Fibroblast of skin of scalp (primary cell): ENCODE results near the gene EIF2S3.
"Not testable (repeated sequence)": the region's sequence is repeated elsewhere in the genome, so short reads cannot be mapped to it uniquely, and the experiment has no call there.

ENCODE experiments used
- DNase-seq: peaks from one replicate; pipeline ENCODE4 v3.0.0-alpha.2; 2013

EIF2S3 gene

DNA sequence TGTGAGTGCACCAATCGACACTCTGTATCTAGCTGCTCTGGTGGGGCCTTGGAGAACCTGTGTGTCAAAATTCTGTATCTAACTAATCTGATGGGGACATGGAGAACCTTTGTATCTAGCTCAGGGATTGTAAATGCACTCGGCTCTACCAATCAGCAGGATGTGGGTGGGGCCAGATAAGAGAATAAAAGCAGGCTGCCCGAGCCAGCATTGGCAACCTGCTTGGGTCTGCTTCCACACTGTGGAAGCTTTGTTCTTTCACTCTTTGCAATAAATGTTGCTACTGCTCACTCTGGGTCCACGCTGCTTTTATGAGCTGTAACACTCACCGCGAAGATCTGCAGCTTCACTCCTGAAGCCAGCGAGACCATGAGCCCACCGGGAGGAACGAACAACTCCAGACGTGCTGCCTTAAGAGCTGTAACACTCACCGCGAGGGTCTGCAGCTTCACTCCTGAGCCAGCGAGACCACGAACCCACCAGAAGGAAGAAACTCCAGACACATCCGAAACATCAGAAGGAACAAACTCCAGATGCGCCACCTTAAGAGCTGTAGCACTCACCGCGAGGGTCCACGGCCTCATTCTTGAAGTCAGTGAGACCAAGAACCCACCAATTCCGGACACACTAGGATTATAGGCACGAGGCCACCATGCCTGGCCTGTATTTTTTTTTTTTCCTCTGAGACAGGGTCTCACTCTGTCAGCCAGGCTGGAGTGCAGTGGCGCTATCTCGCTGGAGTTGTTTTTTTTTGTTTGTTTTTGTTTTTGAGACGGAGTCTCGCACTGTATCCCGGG, 4.0 kb upstream of the EIF2S3 start:
- not testable (repeated sequence) for DNase-seq

DNA sequence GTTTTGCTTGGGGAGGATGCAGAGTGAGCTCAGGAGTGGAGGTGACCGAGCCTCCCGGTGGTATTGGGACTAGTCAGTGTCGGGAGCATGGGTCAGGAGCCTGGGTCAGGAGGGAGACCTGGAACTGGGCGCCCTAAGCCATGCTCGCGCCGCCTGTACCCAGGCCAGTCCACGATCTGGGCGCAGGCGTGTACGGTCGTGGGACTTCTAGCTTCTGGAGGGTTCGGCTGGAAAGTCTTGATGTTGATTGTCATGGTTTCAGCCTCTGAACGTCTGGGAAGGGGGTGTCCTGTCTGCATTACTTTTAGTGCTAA, 244 bp downstream of the EIF2S3 start:
- DNase-seq: no peak

DNA sequence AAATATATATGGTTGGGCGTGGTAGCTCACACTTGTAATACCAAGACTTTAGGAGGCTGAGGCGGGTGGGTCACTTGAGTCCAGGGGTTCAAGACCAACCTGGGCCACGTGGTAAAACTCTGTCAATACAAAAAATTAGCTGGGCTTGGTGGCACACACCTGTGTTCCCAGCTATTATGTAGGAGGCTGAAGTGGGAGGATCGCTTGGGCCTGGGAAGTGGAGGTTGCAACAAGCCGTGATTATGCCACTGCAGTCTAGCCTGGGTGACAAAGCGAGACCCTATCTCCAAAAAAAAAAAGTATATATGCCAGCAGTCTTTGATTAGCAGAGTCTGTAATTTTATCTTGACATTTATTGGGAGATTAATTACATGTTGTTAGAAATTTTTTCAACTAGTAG, 8.7 kb downstream of the EIF2S3 start:
- no peak for DNase-seq

DNA sequence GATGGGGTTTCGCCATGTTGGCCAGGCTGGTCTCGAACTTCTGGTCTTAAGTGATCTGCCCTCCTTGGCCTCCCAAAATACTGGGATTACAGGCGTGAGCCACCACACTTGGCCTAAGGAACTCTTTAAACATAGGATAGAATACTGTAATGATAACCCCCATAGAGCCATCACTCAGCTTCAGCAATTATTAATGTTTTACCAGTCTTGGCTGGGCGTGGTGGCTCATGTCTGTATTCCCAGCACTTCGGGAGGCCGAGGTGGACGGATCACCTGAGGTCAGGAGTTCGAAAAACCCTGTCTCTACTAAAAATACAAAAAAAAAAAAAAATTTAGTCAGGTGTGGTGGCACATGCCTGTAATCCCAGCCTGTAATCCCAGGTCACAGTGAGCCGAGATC, 15.1 kb downstream of the EIF2S3 start:
- no peak for DNase-seq

DNA sequence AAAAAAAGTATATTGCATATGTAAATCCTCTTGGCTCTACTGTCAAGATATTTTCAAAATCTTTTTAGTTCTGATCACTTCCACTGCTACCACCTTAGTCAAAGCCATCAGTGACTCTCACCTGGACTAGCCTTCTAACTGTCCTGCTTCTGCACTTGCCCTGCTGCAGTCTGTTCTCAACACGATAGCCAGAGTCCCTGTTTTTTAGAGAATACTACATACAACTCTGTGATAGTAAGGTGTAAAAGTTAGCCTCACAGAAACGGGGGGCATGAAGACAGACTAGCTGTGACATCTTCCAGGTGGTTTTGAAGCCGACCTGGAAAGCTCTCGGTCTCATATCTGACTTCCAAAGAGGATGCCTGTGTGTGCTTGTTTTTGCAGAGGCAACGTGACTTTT, 24.7 kb downstream of the EIF2S3 start:
- no peak for DNase-seq

DNA sequence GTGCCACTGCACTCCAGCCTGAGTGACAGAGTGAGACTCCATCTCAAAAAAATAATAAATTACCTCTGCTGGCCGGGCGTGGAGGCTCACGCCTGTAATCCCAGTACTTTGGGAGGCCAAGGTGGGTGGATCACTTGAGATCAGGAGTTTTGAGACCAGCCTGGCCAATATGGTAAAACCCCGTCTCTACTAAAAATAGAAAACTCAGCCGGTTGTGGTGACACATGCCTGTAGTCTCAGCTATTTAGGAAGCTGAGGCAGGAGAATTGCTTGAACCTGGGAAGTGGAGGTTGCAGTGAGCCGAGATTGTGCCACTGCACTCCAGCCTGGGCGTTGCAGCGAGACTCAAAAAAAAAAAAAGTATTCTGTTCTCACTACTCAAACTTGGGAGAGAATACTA, 25.5 kb downstream of the EIF2S3 start:
- not testable (repeated sequence) for DNase-seq

DNA sequence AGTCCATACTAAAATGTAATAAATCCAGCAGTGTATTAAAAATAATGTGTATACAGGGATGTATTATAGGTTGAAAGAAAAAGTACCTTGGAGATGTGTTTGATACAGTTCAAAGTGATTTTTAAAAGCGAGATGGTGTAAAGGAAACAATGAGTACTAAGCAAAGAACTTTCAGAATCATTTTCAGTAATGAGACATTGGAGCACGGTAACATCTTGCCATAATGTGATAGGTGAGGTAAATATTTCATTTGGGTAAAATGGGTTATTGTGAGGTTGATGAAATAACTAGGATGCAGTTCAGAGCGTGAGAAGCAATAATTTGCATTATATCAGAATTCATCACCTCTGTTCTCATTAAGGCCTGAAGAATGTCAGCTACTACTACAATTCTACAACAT, 25.9 kb downstream of the EIF2S3 start:
- DNase-seq: no peak

DNA sequence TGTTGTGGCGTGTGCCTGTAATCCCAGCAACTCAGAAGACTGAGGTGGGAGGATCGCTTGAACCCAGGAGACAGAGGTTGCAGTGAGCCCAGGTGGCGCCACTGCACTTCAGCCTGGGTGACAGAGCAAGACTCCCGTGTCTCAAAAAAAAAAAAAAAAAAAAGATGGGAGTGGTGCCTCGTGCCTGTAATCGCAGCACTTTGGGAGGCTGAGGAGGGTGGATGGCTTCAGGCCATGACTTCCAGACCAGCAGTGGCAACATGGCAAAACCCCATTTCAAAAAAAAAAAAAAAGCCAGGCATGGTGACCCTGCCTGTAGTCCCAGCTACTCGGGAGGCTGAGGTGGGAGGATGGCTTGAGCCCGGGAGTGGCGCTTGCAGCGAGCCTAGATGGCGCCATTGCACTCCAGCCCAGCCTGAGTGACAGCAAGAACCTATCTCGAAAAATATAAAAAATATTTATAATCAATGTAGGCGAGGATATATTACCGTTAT, 27.0 kb downstream of the EIF2S3 start:
- peak; percentile 63 for DNase-seq

DNA sequence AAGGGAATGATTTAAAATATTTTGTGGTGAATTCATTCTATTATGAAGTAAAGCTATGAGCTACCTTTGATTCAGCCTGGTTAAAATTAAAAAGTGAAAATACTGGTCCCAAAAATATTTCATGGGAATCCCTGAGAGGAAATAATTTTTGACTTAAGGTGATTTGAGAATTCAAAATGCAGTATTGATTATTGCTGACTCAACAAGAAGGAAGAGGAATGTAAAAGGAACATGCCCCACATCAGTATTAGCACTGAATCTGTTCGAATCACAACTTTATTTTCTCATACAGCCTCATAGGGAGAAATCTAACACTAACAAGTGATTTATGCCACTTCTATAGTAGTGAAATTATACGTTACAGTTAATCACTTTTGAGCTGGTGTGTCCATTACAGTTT, 27.7 kb downstream of the EIF2S3 start:
- DNase-seq: no peak

DNA sequence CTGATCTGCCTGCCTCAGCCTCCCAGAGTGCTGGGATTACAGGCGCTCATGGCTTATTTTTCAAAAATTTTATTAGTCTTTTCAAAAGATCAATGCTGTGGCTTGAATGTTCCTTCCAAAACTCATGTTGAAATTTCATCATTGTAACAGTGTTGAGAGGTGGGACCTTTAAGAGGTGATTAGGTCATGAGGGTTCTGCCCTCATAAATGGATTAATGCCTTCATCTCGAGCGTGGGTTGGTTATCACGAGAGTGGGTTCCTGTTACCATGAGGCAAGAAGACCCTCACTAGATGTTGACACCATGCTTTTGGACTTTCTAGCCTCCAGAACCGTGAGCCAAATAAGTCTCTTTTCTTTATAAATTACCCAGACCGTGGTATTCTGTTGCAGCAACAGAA, 30.3 kb downstream of the EIF2S3 start:
- no peak for DNase-seq

DNA sequence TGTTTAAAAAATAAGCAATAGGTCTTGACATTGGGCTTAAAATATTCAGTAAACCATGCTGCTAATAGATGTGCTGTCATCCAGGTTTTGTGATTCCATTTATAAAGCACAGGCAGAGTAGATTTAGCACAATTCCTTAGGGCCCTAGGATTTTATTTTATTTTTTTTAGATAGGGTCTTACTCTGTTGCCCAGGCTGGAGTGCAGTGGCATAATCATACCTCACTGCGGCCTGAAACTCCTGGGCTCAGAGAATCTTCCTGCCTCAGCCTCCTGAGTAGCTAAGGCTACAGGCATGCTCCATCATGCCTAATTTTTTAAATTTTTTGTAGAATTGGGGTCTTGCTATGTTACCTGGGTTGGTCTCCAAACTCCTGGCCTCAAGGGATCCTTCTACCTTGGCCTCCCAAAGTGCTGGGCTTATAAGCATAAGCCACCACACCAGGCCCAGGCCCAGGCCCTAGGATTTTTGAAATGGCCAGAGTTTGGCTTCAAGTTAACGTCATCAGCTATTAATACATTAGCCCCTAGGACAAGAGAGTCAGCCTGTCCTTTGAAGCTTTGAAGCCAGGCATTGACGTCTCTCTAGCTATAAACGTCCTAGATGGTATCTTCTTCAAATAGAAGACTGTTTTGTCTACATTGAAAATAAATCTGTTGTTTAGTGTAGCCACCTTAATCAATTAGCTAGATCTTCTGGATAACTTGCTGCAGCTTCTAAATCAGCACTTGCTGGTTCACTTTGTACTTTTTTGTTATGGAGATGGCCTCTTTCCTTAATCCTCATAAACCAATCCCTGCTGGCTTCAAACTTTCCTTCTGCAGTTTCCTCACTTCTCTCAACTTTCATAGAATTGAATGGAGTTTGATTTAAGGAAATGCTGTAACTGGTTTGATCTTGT, 35.8 kb downstream of the EIF2S3 start:
- no peak for DNase-seq

DNA sequence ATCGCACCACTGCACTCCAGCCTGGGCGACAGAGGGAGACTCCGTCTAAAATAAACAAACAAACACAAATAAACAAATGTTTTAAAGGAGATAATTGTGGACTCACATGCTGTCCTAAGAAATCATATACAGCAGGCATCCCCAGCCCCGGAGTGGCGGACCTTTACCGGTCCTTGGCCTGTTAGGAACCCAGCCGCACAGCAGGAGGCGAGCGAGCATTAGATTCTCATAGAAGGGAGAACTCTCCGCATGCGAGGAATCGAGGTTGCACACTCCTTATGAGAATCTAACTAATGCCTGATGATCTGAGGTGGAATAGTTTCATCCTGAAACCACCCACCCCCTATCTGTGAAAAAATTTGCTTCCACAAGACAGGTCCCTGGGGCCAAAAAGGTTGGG, 39.0 kb downstream of the EIF2S3 start:
- DNase-seq: no peak

DNA sequence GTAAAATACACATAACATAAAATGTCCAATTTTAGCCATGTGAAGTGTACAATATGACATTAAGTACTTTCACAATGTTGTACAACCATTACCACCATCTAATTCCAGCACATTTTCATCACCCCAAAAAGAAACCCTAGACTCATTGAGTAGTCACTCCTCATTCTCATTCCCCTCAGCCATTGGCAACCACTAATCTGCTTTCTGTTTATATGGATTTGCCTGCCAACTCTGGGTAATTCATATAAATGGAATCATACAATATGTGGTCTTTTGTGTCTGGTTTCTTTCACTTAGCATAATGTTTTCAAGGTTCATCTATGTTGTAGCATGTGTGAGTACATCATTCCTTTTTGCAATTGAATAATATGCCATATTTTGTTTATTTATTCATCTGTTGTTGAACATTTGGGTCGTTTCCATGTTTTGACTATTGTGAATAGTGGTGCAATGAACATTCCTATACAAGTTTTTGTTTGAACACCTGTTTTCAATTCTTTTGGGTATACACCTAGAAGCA, 43.0 kb downstream of the EIF2S3 start:
- no peak for DNase-seq

DNA sequence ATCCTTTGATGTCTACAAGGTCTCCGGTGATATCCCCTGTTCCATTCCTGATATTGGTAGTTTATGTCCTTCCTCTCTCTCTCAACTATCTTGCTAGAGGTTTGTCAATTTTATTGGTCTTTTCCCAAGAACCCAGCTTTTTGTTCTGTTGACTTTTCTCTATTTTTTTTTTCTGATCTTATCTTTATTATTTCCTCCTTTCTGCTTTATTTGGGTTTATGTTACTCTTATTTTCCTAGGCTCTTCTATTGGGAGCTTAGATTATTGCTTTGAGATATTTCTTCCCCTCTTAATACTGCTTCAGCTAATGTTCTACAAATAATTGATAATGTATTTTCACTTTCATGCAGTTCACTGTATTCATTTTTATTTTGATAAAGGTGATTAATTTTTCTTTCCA, 44.2 kb downstream of the EIF2S3 start:
- DNase-seq: no peak

DNA sequence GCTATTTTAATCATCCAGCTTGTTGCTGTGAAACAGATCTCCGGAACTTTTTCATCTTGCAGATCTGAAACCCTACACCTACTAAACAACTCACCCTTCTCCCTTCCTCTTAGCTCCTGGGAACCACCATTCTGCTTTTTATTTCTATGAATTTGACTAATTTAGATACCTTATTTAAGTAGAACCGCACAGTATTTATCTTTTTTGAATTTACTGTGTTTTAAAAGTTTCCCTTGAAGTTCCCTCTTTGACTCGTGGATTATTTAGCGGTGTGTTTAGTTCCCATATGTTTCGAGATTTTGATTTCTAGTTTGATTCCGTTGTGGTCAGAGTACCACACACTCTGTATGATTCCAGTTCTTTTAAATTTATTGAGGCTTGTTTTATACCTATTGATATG, 44.6 kb downstream of the EIF2S3 start:
- no peak for DNase-seq

DNA sequence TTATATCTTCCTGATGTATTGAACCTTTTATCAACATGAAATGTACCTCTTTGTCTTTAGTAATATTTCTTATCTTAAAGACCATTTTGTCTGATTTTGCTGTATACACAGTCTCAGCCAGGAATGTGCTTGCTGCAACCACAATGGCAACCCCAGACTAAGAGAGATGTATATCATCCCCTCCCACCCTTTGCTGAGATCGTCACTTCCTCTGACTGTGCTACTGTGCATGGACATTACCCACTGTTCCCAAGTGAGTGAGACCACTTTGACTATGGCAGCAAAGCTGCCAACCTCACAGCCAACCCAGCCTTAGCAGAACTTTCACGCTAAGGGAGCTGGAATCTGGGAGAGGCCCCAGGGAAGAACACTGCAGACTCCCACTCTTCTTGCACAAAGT, 46.0 kb downstream of the EIF2S3 start:
- DNase-seq: no peak

DNA sequence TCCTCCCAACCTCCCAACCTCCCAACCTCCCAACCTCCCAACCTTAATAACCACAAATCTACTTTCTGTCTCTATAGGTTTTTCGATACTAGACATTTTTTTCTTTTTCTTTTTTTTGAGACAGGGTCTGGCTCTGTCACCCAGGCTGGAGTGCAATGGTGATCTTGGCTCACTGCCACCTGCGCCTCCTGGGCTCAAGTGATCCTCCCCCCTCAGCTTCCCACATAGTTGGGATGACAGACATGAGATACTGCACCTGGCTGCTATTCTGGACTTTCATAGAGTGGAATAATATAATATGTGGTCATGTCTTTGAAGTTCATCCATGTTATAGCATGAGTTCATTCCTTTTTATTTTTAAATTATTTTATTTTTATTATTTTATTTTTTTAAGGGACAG, 55.3 kb downstream of the EIF2S3 start:
- no peak for DNase-seq

DNA sequence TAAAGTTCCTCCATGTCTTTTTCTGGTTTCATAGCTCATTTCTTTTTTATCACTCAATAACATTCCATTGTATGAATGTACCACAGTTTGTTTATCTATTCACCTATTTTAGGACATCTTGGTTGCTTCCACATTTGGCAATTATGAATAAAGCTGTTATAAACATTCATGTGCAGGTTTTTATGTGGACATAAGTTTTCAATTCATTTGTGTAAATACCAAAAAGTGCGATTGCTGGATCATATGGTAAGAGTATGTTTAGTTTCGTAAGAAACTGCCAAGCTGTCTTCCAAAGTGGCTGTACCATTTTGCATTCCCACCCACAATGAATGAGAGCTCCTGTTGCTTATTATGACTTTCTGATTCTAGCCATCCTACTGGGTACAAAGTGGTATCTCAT, 58.4 kb downstream of the EIF2S3 start:
- DNase-seq: no peak

DNA sequence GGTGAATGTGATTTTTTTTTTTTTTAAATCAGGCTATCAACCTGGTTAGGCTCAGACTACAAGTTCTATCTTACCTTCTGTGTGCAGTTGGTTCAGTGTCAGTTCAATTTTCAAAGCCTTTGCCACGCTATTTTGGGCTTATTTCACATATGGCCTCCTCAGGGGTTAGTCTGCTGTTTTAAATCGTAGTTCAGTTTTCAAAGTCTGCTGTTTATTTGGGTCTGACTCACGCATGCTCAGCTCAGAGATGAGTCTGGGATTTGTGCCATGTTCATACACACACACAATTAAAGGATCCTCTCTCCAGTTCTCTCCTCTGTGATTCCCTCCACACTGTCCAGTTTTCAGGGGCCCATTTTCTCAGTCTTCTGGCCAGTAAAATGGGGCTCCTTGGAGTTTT, 62.5 kb downstream of the EIF2S3 start:
- DNase-seq: peak; percentile 64

DNA sequence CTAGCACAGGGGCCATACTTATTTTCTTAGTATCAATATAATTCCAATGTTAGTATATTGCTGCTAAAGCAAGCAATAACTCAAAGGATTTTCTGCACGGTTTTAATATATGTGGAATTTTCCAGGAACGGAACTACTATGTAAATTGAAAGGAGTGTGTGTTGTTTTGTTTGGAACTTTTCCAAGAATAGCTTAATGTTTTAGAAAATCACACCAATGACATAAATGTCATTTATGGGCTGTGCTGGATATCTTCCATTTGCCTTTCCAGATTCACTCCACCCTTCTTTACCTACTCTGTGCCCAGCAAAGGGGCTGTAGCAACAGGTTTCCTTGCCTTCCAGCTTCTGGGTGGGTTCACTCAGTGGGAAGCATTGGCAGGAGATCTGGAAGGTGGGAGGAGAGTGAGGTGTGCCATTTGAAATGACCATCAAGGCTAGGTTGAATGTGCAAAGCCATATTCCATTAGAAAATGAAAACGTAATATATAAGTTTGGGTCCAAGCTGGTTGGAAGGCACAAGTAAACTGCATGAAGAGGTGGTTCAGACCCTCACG, 69.6 kb downstream of the EIF2S3 start:
- no peak for DNase-seq

DNA sequence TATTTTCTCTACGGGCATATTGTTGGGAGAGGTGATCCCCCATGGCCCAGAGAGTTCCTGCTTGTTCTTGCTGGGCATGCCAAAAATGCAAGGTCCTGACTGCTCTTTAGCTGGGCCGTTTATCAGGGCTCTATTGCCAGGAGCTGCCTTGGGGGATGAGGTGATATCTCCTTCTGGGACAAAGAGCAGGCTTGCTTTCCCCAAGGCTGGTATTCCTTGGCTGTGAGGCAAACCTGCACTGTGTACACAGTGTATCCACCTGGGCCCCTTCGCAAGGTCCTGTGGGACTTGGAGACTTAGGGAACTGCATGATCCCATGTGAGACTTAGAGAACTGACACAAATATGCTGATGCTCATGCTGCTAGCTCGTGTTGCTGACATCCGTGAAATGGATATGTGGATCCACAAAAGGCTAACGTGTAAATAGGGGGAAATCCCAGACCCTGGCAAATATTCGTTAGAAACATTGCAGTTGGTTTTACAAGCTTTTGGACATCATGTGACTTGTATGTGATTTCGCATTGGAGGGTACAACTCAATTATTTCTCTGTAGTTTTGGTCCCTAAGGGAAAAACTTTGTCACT, 70.4 kb downstream of the EIF2S3 start:
- DNase-seq: no peak
